ENCODE results near the gene ITGA3.

ITGA3 gene

GRCh38 chr17:50062293-50063243 is 6.7 kb downstream of the ITGA3 start:
- intact Hi-C loops (cut with DNase I): no loop called here
- peak in 1 of 42 donors; percentile 18 for DNase-seq

- no peak for DNase-seq
- intact Hi-C loops (cut with DNase I): no loop called here
Observed at GRCh38 chr17:50063561-50064252, 7.8 kb downstream of the ITGA3 start.

- DNase-seq: peak; percentile 28 to 91 (median 72)
- intact Hi-C loops (cut with DNase I): no loop called here
Observed at GRCh38 chr17:50064253-50065001, 8.5 kb downstream of the ITGA3 start.

- intact Hi-C loops (cut with DNase I): no loop called here
- DNase-seq: no peak
Observed at GRCh38 chr17:50065056-50065455, 9.1 kb downstream of the ITGA3 start.

DNA sequence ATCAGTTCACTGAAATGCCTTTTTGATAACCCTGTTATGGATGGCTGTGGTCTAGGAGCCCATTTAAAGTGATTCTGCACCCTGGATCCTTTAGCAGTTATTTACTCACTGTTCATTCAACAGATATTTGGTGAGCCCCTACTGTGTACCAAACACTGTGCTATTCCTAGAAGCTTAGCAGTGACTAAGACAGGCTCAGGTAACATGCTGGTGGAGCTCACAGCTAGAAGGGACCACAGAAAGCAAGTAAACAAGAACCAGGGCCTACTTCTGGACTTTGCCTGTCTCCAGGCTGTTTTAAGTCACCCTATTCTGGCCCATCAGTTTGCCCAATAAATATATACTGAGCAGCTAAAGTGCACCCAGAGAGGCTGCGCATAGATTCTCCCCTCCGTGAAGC is 11.1 kb downstream of the ITGA3 start:
- intact Hi-C loops (cut with DNase I): no loop called here

GRCh38 chr17:50067996-50068395 is 12.1 kb downstream of the ITGA3 start:
- intact Hi-C loops (cut with DNase I): no loop called here
- no peak for DNase-seq

More for the DNA sequence above, 11.1 kb downstream of the ITGA3 start:
- DNase-seq: no peak

GRCh38 chr17:50070908-50071680 is 15.2 kb downstream of the ITGA3 start:
- no peak for DNase-seq
- intact Hi-C loops (cut with DNase I): no loop called here

GRCh38 chr17:50071692-50072091 is 15.8 kb downstream of the ITGA3 start:
- no peak for DNase-seq
- intact Hi-C loops (cut with DNase I): no loop called here

- no peak for DNase-seq
- intact Hi-C loops (cut with DNase I): no loop called here
Observed at GRCh38 chr17:50072130-50072529, 16.2 kb downstream of the ITGA3 start.

DNA sequence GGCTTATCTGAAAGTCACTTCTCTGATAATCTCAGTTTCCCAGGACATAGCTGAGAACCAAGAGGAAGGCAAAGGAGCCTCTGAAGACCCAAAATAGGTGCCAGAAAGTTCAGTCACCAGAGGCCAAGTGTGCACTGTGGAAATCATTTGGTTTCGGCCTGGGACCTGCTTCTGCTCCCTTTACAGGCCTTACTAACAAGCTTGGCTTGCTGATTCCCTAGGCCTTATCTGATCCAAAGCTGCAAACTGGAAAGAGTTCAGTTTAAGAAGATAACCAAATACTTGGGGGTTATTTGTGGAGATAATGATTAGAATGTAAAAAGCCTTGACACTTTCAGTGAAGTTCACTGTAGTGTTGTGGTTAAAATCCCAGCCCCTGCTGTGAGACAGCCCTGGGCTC is 17.0 kb downstream of the ITGA3 start:
- DNase-seq: no peak
- intact Hi-C loops (cut with DNase I): no loop called here

GRCh38 chr17:50074227-50074626 is 18.3 kb downstream of the ITGA3 start:
- intact Hi-C loops (cut with DNase I): no loop called here
- DNase-seq: no peak

- DNase-seq: no peak
- intact Hi-C loops (cut with DNase I): no loop called here
Observed at GRCh38 chr17:50075446-50076032, 19.6 kb downstream of the ITGA3 start.

- DNase-seq: no peak
- intact Hi-C loops (cut with DNase I): no loop called here
Observed at GRCh38 chr17:50076221-50076590, 20.3 kb downstream of the ITGA3 start.

- intact Hi-C loops (cut with DNase I): no loop called here
- no peak for DNase-seq
Observed at GRCh38 chr17:50076591-50077235, 20.8 kb downstream of the ITGA3 start.

DNA sequence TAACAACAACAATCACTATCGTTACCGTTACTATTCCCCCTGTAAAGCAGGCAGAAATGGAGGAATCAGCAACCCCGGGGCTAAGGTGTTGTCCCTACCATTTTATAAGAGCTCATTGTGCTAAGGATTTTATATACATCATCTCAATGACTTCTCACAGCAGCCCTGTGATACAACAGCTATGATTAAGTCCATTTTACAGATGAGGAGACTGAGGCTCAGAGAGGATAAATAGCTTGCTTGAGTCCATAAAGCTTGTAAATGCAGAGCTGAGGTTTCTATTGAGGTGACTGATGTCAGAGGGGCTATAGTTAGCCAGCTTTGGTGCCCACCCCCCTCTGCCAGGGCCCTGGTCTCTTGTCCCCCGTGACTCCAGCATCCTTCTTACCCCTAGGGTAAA is 22.5 kb downstream of the ITGA3 start:
- intact Hi-C loops (cut with DNase I): no loop called here

DNA sequence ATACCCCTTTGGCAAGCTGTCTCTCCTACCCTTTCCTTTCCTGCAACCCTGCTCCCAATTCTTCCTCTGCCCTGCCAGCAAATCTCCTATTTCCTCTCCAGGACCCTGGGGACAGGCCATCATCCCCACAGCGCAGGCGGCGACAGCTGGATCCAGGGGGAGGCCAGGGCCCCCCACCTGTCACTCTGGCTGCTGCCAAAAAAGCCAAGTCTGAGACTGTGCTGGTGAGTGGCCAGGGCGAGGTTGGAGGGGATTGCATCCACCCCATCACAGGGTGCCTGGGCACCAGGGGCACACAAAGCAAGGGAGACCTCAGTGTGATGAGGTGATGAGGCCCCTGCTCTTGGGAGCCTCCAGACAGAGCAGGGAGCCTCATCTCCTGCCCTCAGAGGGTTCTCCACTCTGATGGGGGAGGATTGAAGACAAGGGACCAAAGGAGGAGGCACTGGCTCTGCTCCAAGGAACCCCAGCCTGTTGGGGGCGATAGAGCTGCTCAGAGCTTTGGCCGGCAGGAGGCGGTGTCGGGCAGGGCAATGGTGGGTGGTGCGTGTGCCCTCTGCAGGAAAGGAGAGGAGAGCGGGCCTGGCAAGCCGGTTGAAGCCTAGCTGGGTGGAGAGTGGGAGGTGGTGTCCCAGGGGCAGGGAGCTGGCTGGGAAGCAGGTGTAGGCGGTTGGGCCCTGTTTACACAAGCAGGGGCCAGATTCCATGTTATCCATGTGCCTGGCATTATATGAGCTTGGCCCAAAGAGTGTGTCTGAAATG is 23.6 kb downstream of the ITGA3 start:
- intact Hi-C loops (cut with DNase I): no loop called here
- no peak for DNase-seq

More for the DNA sequence above, 22.5 kb downstream of the ITGA3 start:
- DNase-seq: no peak

DNA sequence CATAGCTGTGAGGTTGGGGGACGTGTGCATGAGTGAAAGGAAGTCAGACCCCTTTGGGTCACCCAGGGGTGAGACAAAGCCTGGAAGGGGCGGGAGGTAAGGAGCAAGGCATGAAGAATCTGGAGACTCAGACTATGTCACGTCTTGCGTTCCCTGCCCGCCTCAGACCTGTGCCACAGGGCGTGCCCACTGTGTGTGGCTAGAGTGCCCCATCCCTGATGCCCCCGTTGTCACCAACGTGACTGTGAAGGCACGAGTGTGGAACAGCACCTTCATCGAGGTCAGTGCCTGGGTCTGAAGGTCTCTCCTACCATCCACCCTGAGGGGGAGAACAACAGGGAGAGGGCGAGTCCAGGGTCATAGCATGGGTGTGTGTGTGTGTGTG is 24.2 kb downstream of the ITGA3 start:
- intact Hi-C loops (cut with DNase I): no loop called here
- no peak for DNase-seq
